HG03575 (cell line): ENCODE results near the gene TIMM10B.

Source experiments
- ATAC-seq: cut with Tn5 transposase; IDR thresholded peaks from one replicate; pipeline ENCODE4 v1.9.1; 2021; ENCODE audit not compliant: unreplicated experiment, insufficient number of reproducible peaks, low FRiP score; ENCODE audit errors: extremely low read depth

The TIMM10B gene

GRCh38 chr11:6468712-6469495 lies 12.4 kb upstream of the TIMM10B start:
- peak; percentile 59 for ATAC-seq

GRCh38 chr11:6469599-6469998 lies 11.7 kb upstream of the TIMM10B start:
- ATAC-seq = no peak

GRCh38 chr11:6472934-6473333 lies 8.4 kb upstream of the TIMM10B start:
- ATAC-seq = no peak

GRCh38 chr11:6473451-6474412 lies 7.6 kb upstream of the TIMM10B start, which contains the start of gene TRIM3:
TRIM3 (minus strand) TSS chr11:6473941; CDS start chr11:6465695, 8,246 bp downstream.
- no peak for ATAC-seq

GRCh38 chr11:6474413-6474792 lies 6.9 kb upstream of the TIMM10B start:
- ATAC-seq = no peak

GRCh38 chr11:6474806-6475500 lies 6.3 kb upstream of the TIMM10B start:
- ATAC-seq = no peak

GRCh38 chr11:6475936-6476335 lies 5.4 kb upstream of the TIMM10B start:
- no peak for ATAC-seq

GRCh38 chr11:6476571-6476970 lies 4.7 kb upstream of the TIMM10B start:
- no peak for ATAC-seq

- no peak for ATAC-seq
Measured at GRCh38 chr11:6480299-6480914, 894 bp upstream of the TIMM10B start.

GRCh38 chr11:6481924-6482275 lies 599 bp downstream of the TIMM10B start:
- no peak for ATAC-seq

- ATAC-seq = no peak
Measured at GRCh38 chr11:6482441-6482840, 1.1 kb downstream of the TIMM10B start.

GRCh38 chr11:6483015-6483414 lies 1.7 kb downstream of the TIMM10B start:
- ATAC-seq = no peak

GRCh38 chr11:6485661-6486060 lies 4.4 kb downstream of the TIMM10B start:
- no peak for ATAC-seq

- no peak for ATAC-seq
Measured at GRCh38 chr11:6486256-6486655, 5.0 kb downstream of the TIMM10B start.

- ATAC-seq = no peak
Measured at GRCh38 chr11:6486938-6487337, 5.6 kb downstream of the TIMM10B start.

- no peak for ATAC-seq
Measured at GRCh38 chr11:6488342-6488741, 7.0 kb downstream of the TIMM10B start.

- ATAC-seq = no peak
Measured at GRCh38 chr11:6488821-6489220, 7.5 kb downstream of the TIMM10B start.

- no peak for ATAC-seq
Measured at GRCh38 chr11:6489306-6489705, 8.0 kb downstream of the TIMM10B start.
